C4-2B (cell line): ENCODE results near the gene MTURN.
A peak's percentile ranks its signal among the peaks of the same experiment; 100 is the strongest.

Experiments used
- H3K27ac ChIP-seq: fragments of 450-650 bp; 2 replicates; pipeline ENCODE4 v1.5.1; 2017
- ZFX ChIP-seq: fragments of 450-650 bp; IDR thresholded peaks from 2 replicates; pipeline ENCODE4 v1.6.1; 2017
- TF ChIP-seq, protein P1 (sequence below): fragments of 450-650 bp; conservative IDR thresholded peaks from 2 replicates; pipeline ENCODE4 v1.5.1; 2017; ENCODE audit warnings: mild to moderate bottlenecking

The MTURN gene

DNA sequence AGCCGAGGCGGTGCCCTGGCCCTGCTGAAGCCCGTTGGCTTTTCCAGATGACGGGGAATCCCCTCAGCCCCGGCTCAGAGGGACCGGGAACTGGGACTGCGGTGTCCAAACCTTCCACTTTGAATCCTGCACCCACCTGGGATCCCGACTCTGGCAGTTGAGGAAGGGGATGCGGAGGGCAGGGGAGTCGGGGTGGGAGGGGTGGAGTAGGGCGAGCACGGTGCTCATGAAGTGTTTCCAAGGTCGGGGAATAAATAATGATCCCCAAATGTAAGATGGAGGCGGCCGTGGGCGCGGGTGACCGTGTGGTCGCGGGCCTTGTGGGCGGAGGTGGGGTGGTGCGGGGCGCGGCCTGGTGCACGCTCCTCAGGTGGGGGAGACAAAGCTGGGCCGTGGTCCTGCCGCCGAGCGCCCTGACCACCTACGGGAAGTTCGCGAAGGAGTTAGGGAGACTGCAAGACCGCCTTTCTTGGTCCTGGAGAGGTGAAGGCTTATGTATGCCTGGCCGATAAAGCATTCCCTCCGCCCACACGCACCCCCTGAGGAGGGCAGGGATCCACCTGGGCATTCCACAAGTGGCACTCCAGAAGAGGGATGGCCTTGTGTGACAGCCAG is 1.4 kb downstream of the MTURN start:
- TF ChIP-seq, protein P1, sequence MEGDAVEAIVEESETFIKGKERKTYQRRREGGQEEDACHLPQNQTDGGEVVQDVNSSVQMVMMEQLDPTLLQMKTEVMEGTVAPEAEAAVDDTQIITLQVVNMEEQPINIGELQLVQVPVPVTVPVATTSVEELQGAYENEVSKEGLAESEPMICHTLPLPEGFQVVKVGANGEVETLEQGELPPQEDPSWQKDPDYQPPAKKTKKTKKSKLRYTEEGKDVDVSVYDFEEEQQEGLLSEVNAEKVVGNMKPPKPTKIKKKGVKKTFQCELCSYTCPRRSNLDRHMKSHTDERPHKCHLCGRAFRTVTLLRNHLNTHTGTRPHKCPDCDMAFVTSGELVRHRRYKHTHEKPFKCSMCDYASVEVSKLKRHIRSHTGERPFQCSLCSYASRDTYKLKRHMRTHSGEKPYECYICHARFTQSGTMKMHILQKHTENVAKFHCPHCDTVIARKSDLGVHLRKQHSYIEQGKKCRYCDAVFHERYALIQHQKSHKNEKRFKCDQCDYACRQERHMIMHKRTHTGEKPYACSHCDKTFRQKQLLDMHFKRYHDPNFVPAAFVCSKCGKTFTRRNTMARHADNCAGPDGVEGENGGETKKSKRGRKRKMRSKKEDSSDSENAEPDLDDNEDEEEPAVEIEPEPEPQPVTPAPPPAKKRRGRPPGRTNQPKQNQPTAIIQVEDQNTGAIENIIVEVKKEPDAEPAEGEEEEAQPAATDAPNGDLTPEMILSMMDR = no peak
- TF ChIP-seq ZFX = no peak
- peak overlapping the region; percentile 65 for H3K27ac ChIP-seq

DNA sequence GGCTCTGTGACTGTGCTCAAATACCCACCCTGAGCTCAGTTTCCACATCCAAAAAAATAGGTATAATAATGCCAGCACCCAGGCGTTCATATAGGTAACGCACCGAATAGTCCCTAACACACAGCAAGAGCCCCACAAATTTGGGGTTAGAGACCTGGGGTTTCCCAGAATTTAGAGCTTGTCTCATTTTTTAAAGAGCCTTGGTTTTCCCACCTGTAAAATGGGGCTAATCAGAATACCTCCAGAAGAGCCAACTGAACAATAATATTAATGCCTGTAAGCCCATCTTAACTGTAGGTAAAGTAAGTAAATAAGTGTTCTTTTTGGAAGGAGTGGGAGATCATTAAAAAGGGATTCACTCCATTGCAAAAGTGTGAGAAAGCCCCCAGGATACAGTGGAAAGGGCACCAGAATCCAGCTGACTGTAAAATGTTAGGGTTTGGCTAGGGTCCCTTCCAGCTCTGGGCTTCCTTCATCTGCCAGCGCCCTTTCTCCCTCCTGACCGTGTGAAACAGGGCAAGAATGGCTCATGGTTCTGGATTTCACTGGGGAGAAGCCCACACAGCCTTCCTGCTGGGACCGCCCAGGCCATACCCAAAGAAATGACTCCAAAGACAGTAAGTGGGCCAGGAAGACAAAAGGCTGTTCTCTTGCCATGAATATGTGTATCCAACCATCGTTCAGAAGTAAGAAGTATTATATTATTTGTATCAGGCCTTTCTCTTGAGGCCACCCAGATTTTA is 2.1 kb downstream of the MTURN start:
- H3K27ac ChIP-seq = no peak overlapping the region
- TF ChIP-seq, protein P1 = no peak
- no peak for TF ChIP-seq ZFX

DNA sequence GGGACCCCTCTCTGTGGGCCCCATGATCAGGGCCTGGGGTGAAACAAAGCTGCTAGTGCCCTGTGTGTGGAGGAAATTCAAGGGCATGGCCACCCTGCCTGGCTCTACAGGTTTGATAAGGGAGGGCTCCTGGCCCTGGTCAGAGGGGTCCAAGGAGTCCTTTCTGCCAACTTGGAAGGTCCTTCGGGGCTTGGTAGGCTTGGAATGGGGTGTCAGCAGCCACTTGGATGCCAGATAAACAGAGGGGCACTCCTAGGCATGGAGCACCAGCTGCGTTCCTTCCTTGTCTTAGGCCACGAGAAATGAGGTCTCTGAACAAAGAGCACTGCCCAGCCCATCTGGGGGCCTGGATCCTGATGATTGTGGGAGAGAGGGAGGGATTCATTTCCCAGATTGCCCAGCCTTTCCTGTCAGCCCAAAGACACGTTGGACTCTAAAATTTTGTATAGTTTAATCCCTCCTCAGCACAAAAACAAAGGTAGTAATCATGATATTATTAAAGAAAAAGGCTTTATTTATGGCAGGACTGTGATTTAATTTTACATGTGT is 5.1 kb downstream of the MTURN start:
- H3K27ac ChIP-seq = peak overlapping the region; percentile 53
- TF ChIP-seq, protein P1 = no peak
- TF ChIP-seq ZFX = no peak

DNA sequence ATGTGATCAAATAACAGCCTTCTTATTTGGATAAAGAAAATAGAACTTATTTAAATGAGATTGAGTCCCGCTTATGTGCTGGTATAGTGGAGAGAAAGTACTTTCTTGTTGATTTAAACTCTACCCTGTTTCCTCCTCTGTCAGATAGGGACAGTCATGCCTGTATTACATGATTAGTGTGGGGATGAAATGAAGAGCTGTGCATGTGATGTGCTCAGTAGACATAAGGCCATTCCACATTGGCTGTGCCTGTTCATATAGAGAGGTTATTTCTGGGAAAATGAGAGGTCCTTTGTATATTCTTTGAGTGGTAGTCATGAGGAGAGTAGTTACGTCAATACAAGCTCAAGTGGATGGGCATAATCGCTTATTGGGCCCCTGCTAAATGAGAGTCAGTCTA is 5.7 kb downstream of the MTURN start:
- H3K27ac ChIP-seq = peak overlapping the region; percentile 33
- no peak for TF ChIP-seq ZFX
- TF ChIP-seq, protein P1 = no peak

DNA sequence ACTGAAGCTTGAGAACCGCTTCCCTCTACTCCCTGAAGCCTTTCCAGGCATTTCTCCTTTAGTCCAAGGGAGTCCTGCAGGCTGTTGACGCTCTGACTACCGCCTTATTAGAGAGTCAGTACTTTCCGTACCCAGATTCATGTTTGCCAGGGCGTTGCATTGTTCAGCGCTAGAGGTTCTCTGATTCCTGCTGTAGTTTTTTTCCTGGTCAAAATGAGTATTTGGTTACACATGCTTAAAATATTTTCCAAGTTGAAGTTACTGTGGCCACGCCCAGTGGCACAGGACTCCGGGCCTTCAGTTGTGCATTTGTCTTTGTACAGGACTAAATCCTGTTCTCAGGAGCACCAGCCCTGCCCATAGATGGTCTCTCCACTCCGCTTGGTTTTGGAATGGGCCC is 7.9 kb downstream of the MTURN start:
- no peak overlapping the region for H3K27ac ChIP-seq
- TF ChIP-seq, protein P1 = no peak

DNA sequence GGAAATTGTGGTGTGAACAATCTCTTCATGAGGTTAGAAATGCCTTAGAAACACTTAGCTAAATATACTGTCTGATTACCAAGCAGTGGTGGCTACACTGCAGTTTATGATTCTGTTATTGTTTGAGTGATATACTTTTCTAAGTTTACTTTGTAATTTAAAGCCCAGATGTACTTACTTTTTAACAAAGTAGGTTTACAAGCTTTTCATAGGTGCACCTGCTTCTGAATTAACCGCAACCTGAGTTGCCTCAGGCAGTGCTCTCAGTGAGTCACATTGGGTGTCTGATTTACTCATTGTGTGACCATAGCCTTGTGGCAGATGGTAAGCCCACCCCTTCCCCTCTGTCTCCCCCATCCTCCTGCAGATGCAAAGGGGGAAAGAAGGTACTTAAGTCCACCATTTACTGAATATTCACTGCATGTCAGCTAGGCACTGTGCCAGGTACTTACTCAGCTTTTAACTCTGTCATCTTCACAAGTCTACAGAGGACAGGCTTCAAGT is 9.0 kb downstream of the MTURN start:
- no peak for TF ChIP-seq ZFX
- TF ChIP-seq, protein P1 = no peak
- no peak overlapping the region for H3K27ac ChIP-seq

DNA sequence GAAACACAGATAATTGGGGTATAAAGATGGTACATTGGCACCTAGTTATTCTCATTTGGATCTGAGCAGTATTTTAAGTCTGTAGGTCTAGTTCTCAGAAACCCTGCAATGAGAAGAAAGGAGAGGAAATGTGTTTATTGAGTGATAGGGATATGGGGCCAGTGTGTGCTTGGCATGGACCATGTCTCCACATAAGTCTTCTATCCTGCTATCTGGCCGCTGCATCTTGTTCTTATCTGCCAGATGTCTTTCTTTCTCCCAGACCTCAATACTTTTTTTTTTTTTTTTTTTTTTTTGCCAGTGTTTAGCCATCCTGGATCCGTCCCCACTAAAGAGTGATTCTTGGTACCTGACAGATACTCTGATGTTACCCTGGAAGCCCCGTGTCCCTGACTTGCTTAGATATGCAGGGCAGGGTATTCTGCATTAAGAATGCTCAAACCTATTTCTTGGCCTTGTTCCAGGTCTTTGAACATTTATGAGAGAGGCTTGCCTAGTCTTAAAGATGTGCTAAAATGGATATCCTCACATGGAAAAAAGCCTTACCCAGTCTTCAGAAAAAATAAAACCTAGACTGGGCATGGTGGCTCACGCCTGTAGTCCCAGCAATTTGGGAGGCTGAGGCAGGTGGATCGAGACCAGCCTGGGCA is 10.0 kb downstream of the MTURN start:
- no peak overlapping the region for H3K27ac ChIP-seq
- no peak for TF ChIP-seq ZFX
- TF ChIP-seq, protein P1 = no peak
